ENCODE results near the gene IFT88.
"Not testable (repeated sequence)": the region's sequence is repeated elsewhere in the genome, so short reads cannot be mapped to it uniquely, and the experiment has no call there.

IFT88 gene

GRCh38 chr13:20678606-20679005 lies 111.6 kb downstream of the IFT88 start:
- H3K27ac ChIP-seq (ENCODE audit: low read length); H3K9ac ChIP-seq (ENCODE audit: low read depth, low read length); H3K4me3 ChIP-seq (ENCODE audit: low read length); H3K9me3 ChIP-seq (ENCODE audit: insufficient read depth, low read depth, low read length); H3K27me3 ChIP-seq (ENCODE audit: insufficient read depth, low read length); H3K36me3 ChIP-seq (ENCODE audit: insufficient read depth, low read depth, low read length): not testable (repeated sequence)
- H3K4me1 ChIP-seq (ENCODE audit: insufficient read depth, low read length) = peaks cover 13% of the 10 kb centered on the region

- Histone ChIP-seq H3K4me1 (ENCODE audit: insufficient read depth, low read length) (peaks cover 13% of the 10 kb centered on the region), H3K27me3 (ENCODE audit: insufficient read depth, low read length) (no peaks in the 10 kb centered on the region), H3K9ac (ENCODE audit: low read depth, low read length) (no peak overlapping the region)
Measured at GRCh38 chr13:20679879-20680278, 112.9 kb downstream of the IFT88 start.

GRCh38 chr13:20680416-20681080 lies 113.6 kb downstream of the IFT88 start:
- Histone ChIP-seq H3K27me3 (ENCODE audit: insufficient read depth, low read length) (no peaks in the 10 kb centered on the region), H3K9me3 (ENCODE audit: insufficient read depth, low read depth, low read length) (no peaks in the 10 kb centered on the region), H3K4me1 (ENCODE audit: insufficient read depth, low read length) (peaks cover 13% of the 10 kb centered on the region), H3K27ac (ENCODE audit: low read length) (no peak overlapping the region), H3K36me3 (ENCODE audit: insufficient read depth, low read depth, low read length) (no peaks in the 10 kb centered on the region), H3K4me3 (ENCODE audit: low read length) (no peak overlapping the region), H3K9ac (ENCODE audit: low read depth, low read length) (no peak overlapping the region)

More at GRCh38 chr13:20679879-20680278, 112.9 kb downstream of the IFT88 start:
- Histone ChIP-seq H3K36me3 (ENCODE audit: insufficient read depth, low read depth, low read length) (no peaks in the 10 kb centered on the region), H3K27ac (ENCODE audit: low read length) (no peak overlapping the region), H3K9me3 (ENCODE audit: insufficient read depth, low read depth, low read length) (no peaks in the 10 kb centered on the region), H3K4me3 (ENCODE audit: low read length) (no peak overlapping the region)

- not testable (repeated sequence) for H3K27ac ChIP-seq (ENCODE audit: low read length); H3K9me3 ChIP-seq (ENCODE audit: insufficient read depth, low read depth, low read length); H3K36me3 ChIP-seq (ENCODE audit: insufficient read depth, low read depth, low read length); H3K4me3 ChIP-seq (ENCODE audit: low read length); H3K27me3 ChIP-seq (ENCODE audit: insufficient read depth, low read length); H3K9ac ChIP-seq (ENCODE audit: low read depth, low read length)
- peaks cover 13% of the 10 kb centered on the region for H3K4me1 ChIP-seq (ENCODE audit: insufficient read depth, low read length)
Measured at GRCh38 chr13:20681481-20681880, 114.5 kb downstream of the IFT88 start.

GRCh38 chr13:20682061-20682460 lies 115.1 kb downstream of the IFT88 start:
- no peaks in the 10 kb centered on the region for H3K36me3 ChIP-seq (ENCODE audit: insufficient read depth, low read depth, low read length)
- peaks cover 14% of the 10 kb centered on the region for H3K4me1 ChIP-seq (ENCODE audit: insufficient read depth, low read length)
- H3K9ac ChIP-seq (ENCODE audit: low read depth, low read length) = no peak overlapping the region
- no peaks in the 10 kb centered on the region for H3K27me3 ChIP-seq (ENCODE audit: insufficient read depth, low read length)
- H3K4me3 ChIP-seq (ENCODE audit: low read length) = no peak overlapping the region
- no peaks in the 10 kb centered on the region for H3K9me3 ChIP-seq (ENCODE audit: insufficient read depth, low read depth, low read length)
- H3K27ac ChIP-seq (ENCODE audit: low read length) = no peak overlapping the region

GRCh38 chr13:20684041-20684440 lies 117.1 kb downstream of the IFT88 start:
- peak overlapping the region; percentile 45; the same call in 1 of the 2 replicates for H3K9ac ChIP-seq (ENCODE audit: low read depth, low read length)
- peaks cover 21% of the 10 kb centered on the region for H3K4me1 ChIP-seq (ENCODE audit: insufficient read depth, low read length)
- no peak overlapping the region for H3K27ac ChIP-seq (ENCODE audit: low read length)
- no peaks in the 10 kb centered on the region for H3K9me3 ChIP-seq (ENCODE audit: insufficient read depth, low read depth, low read length)
- no peaks in the 10 kb centered on the region for H3K27me3 ChIP-seq (ENCODE audit: insufficient read depth, low read length)
- H3K36me3 ChIP-seq (ENCODE audit: insufficient read depth, low read depth, low read length) = no peaks in the 10 kb centered on the region
- no peak overlapping the region for H3K4me3 ChIP-seq (ENCODE audit: low read length)

GRCh38 chr13:20684546-20684945 lies 117.6 kb downstream of the IFT88 start:
- H3K36me3 ChIP-seq (ENCODE audit: insufficient read depth, low read depth, low read length) = no peaks in the 10 kb centered on the region
- H3K27ac ChIP-seq (ENCODE audit: low read length) = no peak overlapping the region
- H3K4me1 ChIP-seq (ENCODE audit: insufficient read depth, low read length) = peaks cover 21% of the 10 kb centered on the region
- H3K27me3 ChIP-seq (ENCODE audit: insufficient read depth, low read length) = no peaks in the 10 kb centered on the region
- H3K4me3 ChIP-seq (ENCODE audit: low read length) = no peak overlapping the region
- no peak overlapping the region; the same call in 1 of the 2 replicates for H3K9ac ChIP-seq (ENCODE audit: low read depth, low read length)
- no peaks in the 10 kb centered on the region for H3K9me3 ChIP-seq (ENCODE audit: insufficient read depth, low read depth, low read length)

GRCh38 chr13:20685092-20685491 lies 118.1 kb downstream of the IFT88 start:
- Histone ChIP-seq H3K9me3 (ENCODE audit: insufficient read depth, low read depth, low read length) (no peaks in the 10 kb centered on the region), H3K9ac (ENCODE audit: low read depth, low read length) (no peak overlapping the region), H3K27ac (ENCODE audit: low read length) (no peak overlapping the region), H3K36me3 (ENCODE audit: insufficient read depth, low read depth, low read length) (no peaks in the 10 kb centered on the region), H3K4me3 (ENCODE audit: low read length) (no peak overlapping the region), H3K4me1 (ENCODE audit: insufficient read depth, low read length) (peaks cover 21% of the 10 kb centered on the region), H3K27me3 (ENCODE audit: insufficient read depth, low read length) (no peaks in the 10 kb centered on the region)

GRCh38 chr13:20686167-20686566 lies 119.2 kb downstream of the IFT88 start:
- Histone ChIP-seq H3K36me3 (ENCODE audit: insufficient read depth, low read depth, low read length) (no peaks in the 10 kb centered on the region), H3K9ac (ENCODE audit: low read depth, low read length) (no peak overlapping the region), H3K4me1 (ENCODE audit: insufficient read depth, low read length) (peaks cover 21% of the 10 kb centered on the region), H3K27me3 (ENCODE audit: insufficient read depth, low read length) (no peaks in the 10 kb centered on the region), H3K9me3 (ENCODE audit: insufficient read depth, low read depth, low read length) (no peaks in the 10 kb centered on the region), H3K27ac (ENCODE audit: low read length) (no peak overlapping the region), H3K4me3 (ENCODE audit: low read length) (no peak overlapping the region)

- H3K36me3 ChIP-seq (ENCODE audit: insufficient read depth, low read depth, low read length) = no peaks in the 10 kb centered on the region
- H3K27me3 ChIP-seq (ENCODE audit: insufficient read depth, low read length) = no peaks in the 10 kb centered on the region
- H3K27ac ChIP-seq (ENCODE audit: low read length) = no peak overlapping the region
- peaks cover 21% of the 10 kb centered on the region for H3K4me1 ChIP-seq (ENCODE audit: insufficient read depth, low read length)
- H3K9me3 ChIP-seq (ENCODE audit: insufficient read depth, low read depth, low read length) = no peaks in the 10 kb centered on the region
- H3K4me3 ChIP-seq (ENCODE audit: low read length) = no peak overlapping the region
- H3K9ac ChIP-seq (ENCODE audit: low read depth, low read length) = no peak overlapping the region
Measured at GRCh38 chr13:20686863-20687579, 120.1 kb downstream of the IFT88 start.

GRCh38 chr13:20689291-20689690 lies 122.3 kb downstream of the IFT88 start:
- peaks cover 8% of the 10 kb centered on the region; the same call in 1 of the 2 replicates for H3K4me1 ChIP-seq (ENCODE audit: insufficient read depth, low read length)
- no peaks in the 10 kb centered on the region for H3K27me3 ChIP-seq (ENCODE audit: insufficient read depth, low read length)
- no peaks in the 10 kb centered on the region for H3K9me3 ChIP-seq (ENCODE audit: insufficient read depth, low read depth, low read length)
- no peak overlapping the region for H3K4me3 ChIP-seq (ENCODE audit: low read length)
- no peak overlapping the region for H3K27ac ChIP-seq (ENCODE audit: low read length)
- no peak overlapping the region for H3K9ac ChIP-seq (ENCODE audit: low read depth, low read length)
- no peaks in the 10 kb centered on the region for H3K36me3 ChIP-seq (ENCODE audit: insufficient read depth, low read depth, low read length)

GRCh38 chr13:20691616-20692015 lies 124.7 kb downstream of the IFT88 start:
- no peak overlapping the region for H3K9ac ChIP-seq (ENCODE audit: low read depth, low read length)
- H3K27ac ChIP-seq (ENCODE audit: low read length) = no peak overlapping the region
- H3K36me3 ChIP-seq (ENCODE audit: insufficient read depth, low read depth, low read length) = no peaks in the 10 kb centered on the region
- no peaks in the 10 kb centered on the region for H3K9me3 ChIP-seq (ENCODE audit: insufficient read depth, low read depth, low read length)
- H3K4me1 ChIP-seq (ENCODE audit: insufficient read depth, low read length) = peaks cover 8% of the 10 kb centered on the region; the same call in 1 of the 2 replicates
- no peaks in the 10 kb centered on the region for H3K27me3 ChIP-seq (ENCODE audit: insufficient read depth, low read length)
- no peak overlapping the region for H3K4me3 ChIP-seq (ENCODE audit: low read length)

Measured in iPS-20b (cell line).